ENCODE measurements around the gene DCBLD1. TPM values are rescaled to one million over a fixed set of nuclear protein-coding genes. Genes with fewer than 3 reads are reported as not detected.

DCBLD1 gene
- total and polyA plus RNA-seq, 7 donors, result 2.0 to 9.0 (median 4.0) TPM

DNA sequence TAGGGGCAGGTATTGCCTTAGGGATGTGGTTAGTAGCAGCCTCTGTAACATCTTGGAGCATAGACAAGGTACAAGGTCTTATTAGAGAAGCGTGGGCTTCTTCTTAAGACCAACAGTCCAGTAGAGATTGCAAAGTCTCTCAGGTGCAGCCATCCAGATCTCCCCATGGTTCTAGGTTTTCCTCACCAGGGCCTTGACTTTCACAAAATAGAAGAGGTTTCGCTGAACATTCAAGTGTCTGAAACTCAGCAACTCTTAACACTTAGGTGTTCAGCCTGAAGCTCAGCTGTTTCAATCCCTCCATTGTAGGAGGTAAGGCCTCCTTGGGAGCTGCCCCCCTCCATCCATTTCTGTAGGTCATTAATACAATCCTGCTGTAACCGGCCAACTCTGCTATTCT is 75.5 kb downstream of the DCBLD1 start:
- peaks cover 7% of the 10 kb centered on the region for H3K4me1 ChIP-seq
- H3K27me3 ChIP-seq (ENCODE audit: insufficient read depth in 3 of 3, low read length in 2 of 3), result no peaks in the 10 kb centered on the region
- intact Hi-C loops (cut with DNase I), result loop anchor here (5.0 kb wide), 2 partner anchors 44 to 211 kb away; partner anchors contain the start of gene GOPC (in 1 of the 2)
- 82 to 86% (median 83%) methylated on average over 3 of the region's 3 CpGs for WGBS, 3 donors
- H3K9me3 ChIP-seq, result no peaks in the 10 kb centered on the region
- TF ChIP-seq, protein P1, sequence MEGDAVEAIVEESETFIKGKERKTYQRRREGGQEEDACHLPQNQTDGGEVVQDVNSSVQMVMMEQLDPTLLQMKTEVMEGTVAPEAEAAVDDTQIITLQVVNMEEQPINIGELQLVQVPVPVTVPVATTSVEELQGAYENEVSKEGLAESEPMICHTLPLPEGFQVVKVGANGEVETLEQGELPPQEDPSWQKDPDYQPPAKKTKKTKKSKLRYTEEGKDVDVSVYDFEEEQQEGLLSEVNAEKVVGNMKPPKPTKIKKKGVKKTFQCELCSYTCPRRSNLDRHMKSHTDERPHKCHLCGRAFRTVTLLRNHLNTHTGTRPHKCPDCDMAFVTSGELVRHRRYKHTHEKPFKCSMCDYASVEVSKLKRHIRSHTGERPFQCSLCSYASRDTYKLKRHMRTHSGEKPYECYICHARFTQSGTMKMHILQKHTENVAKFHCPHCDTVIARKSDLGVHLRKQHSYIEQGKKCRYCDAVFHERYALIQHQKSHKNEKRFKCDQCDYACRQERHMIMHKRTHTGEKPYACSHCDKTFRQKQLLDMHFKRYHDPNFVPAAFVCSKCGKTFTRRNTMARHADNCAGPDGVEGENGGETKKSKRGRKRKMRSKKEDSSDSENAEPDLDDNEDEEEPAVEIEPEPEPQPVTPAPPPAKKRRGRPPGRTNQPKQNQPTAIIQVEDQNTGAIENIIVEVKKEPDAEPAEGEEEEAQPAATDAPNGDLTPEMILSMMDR (IDR thresholded peaks at IDR 0.05), result no peak
- H3K27ac ChIP-seq, result no peak overlapping the region
- H3K4me3 ChIP-seq, result no peak overlapping the region
- H3K36me3 ChIP-seq (ENCODE audit: insufficient read depth in 1 of 2, low read depth in 1 of 2), result peaks cover 2 to 26% of the 10 kb centered on the region in 2 donors
- ATAC-seq (no peak), DNase-seq (no peak)

DNA sequence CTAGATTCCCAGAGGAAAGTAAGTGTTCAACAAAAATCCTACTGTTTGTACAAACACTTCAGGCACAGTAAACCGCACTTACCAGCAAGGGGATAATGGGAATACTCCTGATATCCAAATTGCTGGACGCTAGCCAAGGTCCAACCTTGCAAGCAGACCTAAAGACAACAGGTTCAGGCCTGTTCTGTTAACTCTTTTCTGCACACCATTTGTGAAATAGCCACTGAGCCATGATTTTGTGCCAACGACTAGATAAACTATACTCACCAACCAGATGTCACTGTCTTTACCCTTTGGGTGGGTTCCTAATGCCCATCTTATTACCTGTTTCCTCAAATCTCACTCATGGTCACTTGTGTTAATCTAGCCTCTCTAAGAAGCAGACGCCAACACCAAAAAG is 76.3 kb downstream of the DCBLD1 start:
- Histone ChIP-seq H3K4me3 (no peak overlapping the region), H3K27me3 (ENCODE audit: insufficient read depth in 3 of 3, low read length in 2 of 3) (no peaks in the 10 kb centered on the region), H3K9me3 (no peaks in the 10 kb centered on the region), H3K4me1 (peaks cover 7% of the 10 kb centered on the region), H3K36me3 (ENCODE audit: insufficient read depth in 1 of 2, low read depth in 1 of 2) (peaks cover 2 to 31% of the 10 kb centered on the region in 2 donors), H3K27ac (no peak overlapping the region)
- TF ChIP-seq, protein P1 (IDR thresholded peaks at IDR 0.05), result no peak
- no peak for ATAC-seq
- intact Hi-C loops (cut with DNase I), result loop anchor here (5.0 kb wide), 2 partner anchors 43 to 212 kb away; partner anchors contain the start of gene GOPC (in 1 of the 2)
- no peak for DNase-seq
- 87 to 90% (median 89%) methylated on average over 4 of the region's 4 CpGs for WGBS, 3 donors

DNA sequence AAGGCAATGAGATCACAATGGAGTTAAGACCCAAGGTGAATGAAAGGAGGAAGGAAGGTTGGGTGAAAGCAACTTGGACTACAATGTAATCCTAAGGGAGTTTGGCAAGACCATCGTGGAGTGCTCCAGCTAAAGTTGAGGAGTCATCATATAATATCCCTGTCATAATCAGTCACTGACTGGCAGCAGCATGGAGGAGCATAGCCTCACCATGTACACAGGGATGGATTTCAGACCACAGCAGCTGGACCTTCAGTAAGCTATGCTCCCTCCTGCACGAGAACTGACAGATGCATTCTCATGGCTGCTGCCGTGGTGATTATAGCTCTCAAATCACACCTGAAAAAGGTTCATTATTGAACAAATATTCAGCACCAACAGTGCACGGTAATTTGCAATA is 76.8 kb downstream of the DCBLD1 start:
- H3K9me3 ChIP-seq, result no peaks in the 10 kb centered on the region
- 42 to 53% (median 48%) methylated on average over 4 of the region's 4 CpGs for WGBS, 3 donors
- intact Hi-C loops (cut with DNase I), result loop anchor here (5.0 kb wide), 2 partner anchors 43 to 212 kb away; partner anchors contain the start of gene GOPC (in 1 of the 2)
- no peak for DNase-seq
- H3K27me3 ChIP-seq (ENCODE audit: insufficient read depth in 3 of 3, low read length in 2 of 3), result no peaks in the 10 kb centered on the region
- H3K4me1 ChIP-seq, result peaks cover 7% of the 10 kb centered on the region
- H3K27ac ChIP-seq, result no peak overlapping the region
- TF ChIP-seq, protein P1 (IDR thresholded peaks at IDR 0.05), result no peak
- ATAC-seq, result peak; percentile 57 to 86 (median 68)
- no peak overlapping the region for H3K4me3 ChIP-seq
- peaks cover 2 to 31% of the 10 kb centered on the region in 2 donors for H3K36me3 ChIP-seq (ENCODE audit: insufficient read depth in 1 of 2, low read depth in 1 of 2)

DNA sequence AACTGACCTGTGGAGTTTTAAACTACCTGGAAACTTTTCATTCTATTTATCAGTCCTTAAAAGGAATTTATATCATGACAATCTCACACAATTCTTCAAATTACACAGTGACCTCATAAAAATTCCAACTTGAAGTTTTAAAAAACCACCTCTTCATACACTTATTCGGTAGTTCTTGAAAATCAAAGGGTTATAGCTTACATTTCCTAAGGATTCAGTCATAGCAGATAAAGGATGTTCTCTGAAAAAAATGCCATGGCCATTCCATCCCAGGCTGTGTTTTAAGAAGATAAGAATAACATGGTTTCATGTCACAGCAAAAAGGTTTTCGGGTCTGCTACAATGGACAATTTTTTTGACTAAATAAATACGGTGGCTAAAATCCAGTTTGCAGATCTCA is 78.7 kb downstream of the DCBLD1 start:
- 77 to 84% (median 81%) methylated on average over 3 of the region's 3 CpGs for WGBS, 3 donors
- H3K9me3 ChIP-seq, result no peaks in the 10 kb centered on the region
- TF ChIP-seq, protein P1 (IDR thresholded peaks at IDR 0.05), result no peak
- H3K4me1 ChIP-seq, result peaks cover 2% of the 10 kb centered on the region
- DNase-seq (no peak), ATAC-seq (no peak)
- H3K27ac ChIP-seq, result no peak overlapping the region
- peaks cover 2 to 48% of the 10 kb centered on the region in 2 donors for H3K36me3 ChIP-seq (ENCODE audit: insufficient read depth in 1 of 2, low read depth in 1 of 2)
- no peaks in the 10 kb centered on the region for H3K27me3 ChIP-seq (ENCODE audit: insufficient read depth in 3 of 3, low read length in 2 of 3)
- H3K4me3 ChIP-seq, result no peak overlapping the region
- intact Hi-C loops (cut with DNase I), result no loop called here

DNA sequence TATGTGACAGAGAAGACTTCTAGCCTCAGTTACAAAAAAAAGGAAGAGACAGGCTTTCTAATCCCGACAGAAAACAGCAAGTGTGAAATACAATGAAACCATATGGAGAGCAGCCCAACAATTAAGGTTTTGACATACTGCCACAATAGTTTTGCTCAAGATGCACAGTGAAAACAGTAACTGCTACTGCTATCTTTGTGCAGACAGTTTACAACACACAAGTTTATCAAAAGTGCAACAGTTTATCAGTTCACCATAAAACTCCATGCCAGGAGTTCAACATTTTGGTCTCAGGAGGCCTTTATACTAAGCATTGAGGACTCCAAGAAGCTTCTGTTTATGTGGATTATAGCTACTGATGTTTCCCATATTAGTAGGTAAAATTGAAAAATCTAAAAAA is 82.2 kb downstream of the DCBLD1 start:
- peaks cover 2 to 83% of the 10 kb centered on the region in 2 donors for H3K36me3 ChIP-seq (ENCODE audit: insufficient read depth in 1 of 2, low read depth in 1 of 2)
- no peak for DNase-seq
- WGBS, 3 donors, result 59 to 81% (median 77%) methylated on average over 1 of the region's 1 CpG

More for the DNA sequence above, 82.2 kb downstream of the DCBLD1 start:
- TF ChIP-seq, protein P1 (IDR thresholded peaks at IDR 0.05), result no peak
- no peak overlapping the region for H3K4me3 ChIP-seq
- no peak for ATAC-seq
- no peak overlapping the region for H3K27ac ChIP-seq
- no peaks in the 10 kb centered on the region for H3K4me1 ChIP-seq
- no peaks in the 10 kb centered on the region for H3K27me3 ChIP-seq (ENCODE audit: insufficient read depth in 3 of 3, low read length in 2 of 3)
- no peaks in the 10 kb centered on the region for H3K9me3 ChIP-seq
- intact Hi-C loops (cut with DNase I), result no loop called here

All from psoas muscle (tissue), 8 donors.